Measurements from ENCODE around the gene MEX3A. TPM values are rescaled to one million over a fixed set of nuclear protein-coding genes. Genes with fewer than 3 reads are reported as not detected.

Gene MEX3A
- total and polyA plus RNA-seq, 2 of the 8 experiments (the other 6 are each of a cell fraction or from before 2014, with no cell fraction given) = 34.1 to 52.4 TPM

GRCh38 chr1:156104861-156105832 lies 22.9 kb upstream of the MEX3A start (continued):
- TF ChIP-seq CTCF (IDR thresholded peaks at IDR 0.05; ENCODE audit: control extremely low read depth in 1 of 3, insufficient read depth in 1 of 3, low read depth in 1 of 3, low read length in 3 of 3) = peak; percentile 18 to 36 (median 28); a peak in 2 of 4 replicates
- TF ChIP-seq HDAC6 (IDR thresholded peaks at IDR 0.05; ENCODE audit: low read depth, low read length) = no peak

Measured in H1 (cell line).